Activated CD4-positive, alpha-beta T cell treated with anti-CD3 and anti-CD28 coated beads, Interleukin-2, Interleukin-6, amounts not matched to agents 100 ng/mL and 50 ng/mL, durations not matched to agents 16 hours and 8 hours (primary cell): ENCODE results near the gene L3MBTL4.
A peak's percentile ranks its signal among the peaks of the same experiment; 100 is the strongest.

Source experiments
- DNase-seq: peaks from one replicate; pipeline ENCODE4 v3.0.0-alpha.2; 2020

L3MBTL4 gene

DNA sequence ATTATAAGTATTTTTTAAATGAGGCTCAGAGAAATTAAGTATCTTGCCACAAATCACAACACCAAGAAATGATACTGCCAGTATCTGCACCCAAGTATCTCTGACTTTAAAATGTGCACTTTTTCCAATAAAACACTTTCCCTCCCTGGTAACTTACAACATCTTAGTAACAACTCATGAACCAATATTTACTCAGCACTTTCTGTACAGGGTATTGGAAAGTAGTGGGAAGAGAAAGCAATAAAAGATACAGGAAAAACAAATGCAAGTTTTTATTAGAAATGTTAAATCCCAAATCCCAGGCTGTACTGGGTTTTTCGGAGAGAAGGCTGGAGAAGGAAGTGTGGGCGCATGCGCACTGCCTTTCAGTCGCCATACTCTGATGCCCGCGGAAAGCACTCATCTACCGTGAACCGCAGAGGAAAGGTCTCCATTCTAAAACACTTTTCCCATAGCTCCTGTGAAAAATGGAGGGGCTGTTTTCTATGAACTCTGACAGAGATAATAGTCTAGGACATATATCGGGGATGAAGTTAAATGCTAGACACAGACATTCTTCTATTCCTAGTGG is 52.1 kb downstream of the L3MBTL4 start:
- DNase-seq, result no peak

DNA sequence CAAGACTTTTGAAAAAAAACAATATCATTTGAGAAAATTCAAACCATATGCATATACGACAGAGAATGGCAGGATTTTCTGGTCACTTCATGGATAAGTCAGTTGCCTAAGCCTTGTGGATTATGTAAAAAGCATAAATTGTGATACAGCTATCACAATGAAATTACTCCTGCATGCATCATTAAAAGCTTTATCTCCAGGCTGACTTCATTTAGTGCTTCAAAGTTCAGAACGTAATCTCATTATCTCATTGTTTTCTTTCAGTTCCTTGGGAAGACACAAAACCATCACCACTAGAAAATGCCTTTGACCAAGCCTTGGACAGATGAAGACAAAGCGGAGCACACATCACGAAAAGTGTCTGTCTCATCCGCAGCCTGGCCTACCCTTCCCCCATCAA is 57.0 kb downstream of the L3MBTL4 start:
- no peak for DNase-seq

DNA sequence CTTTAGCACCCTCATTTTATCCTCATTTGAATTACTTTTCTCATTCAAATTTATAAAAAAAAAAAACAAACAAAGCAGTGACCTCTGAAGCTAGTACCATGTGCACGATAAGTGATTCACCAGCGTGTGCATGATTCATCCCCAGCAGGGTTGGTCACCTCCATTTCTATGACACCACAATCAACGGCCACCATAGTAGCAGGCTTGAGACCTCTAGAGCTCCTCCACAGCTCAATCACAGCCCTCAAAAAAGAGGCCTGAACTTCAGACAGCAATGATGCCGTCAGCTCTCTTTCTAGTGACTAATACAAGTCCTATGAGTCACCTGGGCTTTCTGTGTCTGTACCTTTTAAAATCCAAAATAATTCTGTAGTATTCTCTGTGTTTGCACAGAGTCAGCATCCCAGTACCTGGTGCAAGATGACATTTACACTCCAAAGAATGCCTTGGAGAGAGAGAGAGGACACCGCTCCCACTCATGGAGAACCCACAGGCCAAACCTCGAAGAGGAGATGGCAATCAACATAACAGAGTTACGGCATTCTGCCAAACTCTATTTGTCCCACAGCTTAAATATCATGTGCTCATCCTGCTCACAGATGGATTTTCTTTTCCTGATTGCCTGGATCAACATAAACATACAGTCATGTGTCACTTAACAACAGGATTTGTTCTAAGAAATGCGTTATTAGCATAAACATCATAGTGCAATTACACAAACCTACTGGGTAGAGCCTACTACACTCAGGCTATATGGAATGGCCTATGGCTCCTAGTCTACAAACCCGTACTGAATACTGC is 58.7 kb downstream of the L3MBTL4 start:
- DNase-seq, result peak; percentile 22

DNA sequence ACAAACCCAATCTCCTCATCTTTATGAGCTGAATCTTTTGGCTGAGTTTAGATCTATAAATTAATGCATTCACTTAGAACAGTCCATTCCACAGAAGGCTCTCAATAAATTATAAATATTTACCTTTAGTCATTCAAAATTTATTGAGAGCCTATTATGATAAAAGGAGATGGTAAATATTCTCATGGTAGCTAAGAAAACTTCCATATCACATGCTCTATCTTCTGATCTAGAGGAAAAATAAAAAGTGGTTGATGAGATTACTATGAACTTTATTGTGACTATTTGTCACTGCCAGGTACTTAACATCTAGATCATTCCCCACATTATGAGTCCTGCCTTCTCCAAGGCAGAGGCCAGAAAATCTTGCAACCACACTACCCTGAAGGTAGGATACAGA is 62.4 kb downstream of the L3MBTL4 start:
- no peak for DNase-seq

DNA sequence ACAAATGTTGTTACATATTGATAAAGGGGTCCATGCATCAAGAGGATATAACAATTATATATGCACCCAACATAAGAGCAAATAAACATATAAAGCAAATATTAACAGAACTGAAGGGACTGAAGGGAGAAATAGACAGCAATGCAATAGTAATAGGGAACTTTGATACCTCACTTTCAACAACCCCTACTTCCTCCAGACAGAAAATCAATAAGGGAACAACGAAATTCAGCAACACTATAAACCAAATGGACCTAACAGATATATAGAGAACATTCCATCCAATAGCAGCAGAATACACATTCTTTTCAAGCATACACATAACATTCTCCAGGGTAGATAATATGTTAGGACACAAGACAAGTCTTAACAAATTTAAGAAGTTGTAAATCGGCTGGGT is 71.7 kb downstream of the L3MBTL4 start:
- DNase-seq, result no peak

DNA sequence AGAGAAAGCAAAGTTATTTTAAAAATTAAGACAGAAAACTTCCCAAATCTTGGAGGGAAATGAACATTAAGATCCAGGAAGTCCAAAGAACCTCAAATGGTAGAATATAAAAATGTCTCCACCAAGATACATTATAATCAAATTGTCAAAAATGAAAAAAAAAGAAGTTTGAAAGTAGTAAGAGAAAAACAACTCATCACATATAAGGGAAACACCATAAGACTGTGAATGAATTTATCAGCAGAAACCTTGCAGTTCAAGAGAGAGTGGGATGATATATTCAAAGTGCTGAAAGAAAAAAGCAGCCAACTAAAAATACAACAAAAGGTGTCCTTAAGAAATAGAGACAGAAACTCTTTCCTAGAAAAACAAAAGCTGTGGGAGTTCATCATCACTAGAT is 73.0 kb downstream of the L3MBTL4 start:
- DNase-seq, result no peak

DNA sequence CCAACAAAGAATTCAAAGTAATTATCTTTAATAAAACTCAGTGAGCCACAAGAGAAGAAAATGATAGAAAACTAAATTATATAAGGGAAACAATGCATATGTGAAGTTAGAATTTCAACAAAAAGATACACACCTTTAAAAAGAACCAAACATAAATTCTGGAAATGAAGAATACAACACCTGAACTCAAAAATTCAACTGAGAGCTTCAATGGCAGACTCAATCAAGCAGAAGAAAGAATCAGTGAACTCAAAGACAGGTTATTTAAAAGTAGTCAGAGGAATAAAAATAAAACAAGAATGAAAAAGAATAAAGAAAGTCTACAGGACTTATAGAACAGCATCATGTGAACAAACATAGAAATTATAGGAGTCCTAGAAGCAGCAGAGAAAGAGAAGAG is 73.4 kb downstream of the L3MBTL4 start:
- DNase-seq, result no peak

DNA sequence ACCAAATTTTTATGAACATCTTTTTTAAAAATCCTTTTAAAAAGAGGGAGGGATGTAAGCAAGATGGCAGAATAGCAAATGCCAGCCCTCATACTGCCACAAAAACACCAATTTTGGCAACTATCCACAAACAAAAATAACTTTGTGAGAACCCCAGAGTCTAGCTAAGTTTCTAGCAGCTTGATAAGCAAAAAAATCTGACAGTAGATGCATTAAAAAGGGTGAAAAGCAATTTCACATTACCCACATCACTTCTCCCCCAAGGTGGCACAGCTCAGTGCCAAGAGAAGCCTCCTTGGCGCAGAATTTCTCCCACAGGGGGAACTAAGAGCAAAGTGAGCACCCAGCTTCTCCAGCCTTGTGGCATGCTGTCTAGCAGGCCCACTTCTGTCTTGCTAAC is 74.6 kb downstream of the L3MBTL4 start:
- DNase-seq, result no peak

DNA sequence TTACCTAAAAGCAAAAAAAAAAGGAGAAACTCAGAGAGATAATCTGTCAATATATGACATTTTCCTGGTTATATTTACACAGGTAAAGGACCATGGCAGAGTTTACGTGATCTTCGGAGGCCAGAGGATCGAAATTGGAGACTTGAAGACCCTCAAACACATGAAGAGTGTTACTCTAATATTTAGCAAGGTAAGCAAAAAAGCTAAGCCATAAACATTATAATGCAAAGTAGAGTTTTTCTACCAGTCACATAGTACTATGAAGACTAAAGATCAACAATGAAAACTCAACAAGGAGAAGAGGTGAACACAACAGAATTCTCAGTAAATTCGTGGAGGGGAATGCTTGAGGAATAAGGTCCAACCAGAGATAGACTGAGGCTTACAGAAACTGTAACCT is 78.5 kb downstream of the L3MBTL4 start:
- no peak for DNase-seq

DNA sequence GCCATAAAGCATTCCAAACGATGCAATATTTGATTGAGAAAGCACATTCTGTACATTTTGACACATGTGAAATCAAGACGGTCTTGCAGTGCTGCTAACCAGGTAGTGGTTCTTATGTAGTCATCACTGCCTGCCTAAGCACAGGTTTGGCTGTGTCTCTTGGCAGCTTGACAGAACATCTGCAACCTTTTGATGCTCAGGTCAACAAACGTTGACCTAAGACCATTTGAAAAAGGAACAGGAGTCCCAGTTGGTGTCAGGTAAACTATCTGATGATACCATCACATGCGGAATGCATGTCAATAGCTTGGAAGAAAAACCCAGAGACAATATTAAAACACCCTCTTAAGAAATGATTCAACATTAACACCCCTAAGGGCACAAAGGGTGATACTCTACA is 80.7 kb downstream of the L3MBTL4 start:
- no peak for DNase-seq

DNA sequence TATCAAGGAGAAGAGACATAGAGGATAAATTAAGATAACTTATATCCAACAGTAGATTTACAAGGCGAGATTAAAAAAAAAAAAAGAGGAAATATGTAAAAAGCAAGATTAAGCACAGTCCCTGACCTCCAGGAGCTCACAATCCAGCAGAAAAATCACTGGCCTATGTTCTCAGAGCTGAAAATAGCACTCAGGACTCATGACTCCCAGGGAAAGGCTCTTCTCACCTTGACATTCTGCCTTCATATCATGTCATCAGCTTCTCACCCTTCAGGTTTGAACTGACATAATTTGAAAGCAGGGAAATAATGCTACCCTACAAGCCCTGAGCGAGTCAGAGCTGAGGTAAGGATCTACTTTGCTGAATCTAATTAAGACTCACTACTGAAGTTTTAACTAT is 82.8 kb downstream of the L3MBTL4 start:
- DNase-seq, result no peak

DNA sequence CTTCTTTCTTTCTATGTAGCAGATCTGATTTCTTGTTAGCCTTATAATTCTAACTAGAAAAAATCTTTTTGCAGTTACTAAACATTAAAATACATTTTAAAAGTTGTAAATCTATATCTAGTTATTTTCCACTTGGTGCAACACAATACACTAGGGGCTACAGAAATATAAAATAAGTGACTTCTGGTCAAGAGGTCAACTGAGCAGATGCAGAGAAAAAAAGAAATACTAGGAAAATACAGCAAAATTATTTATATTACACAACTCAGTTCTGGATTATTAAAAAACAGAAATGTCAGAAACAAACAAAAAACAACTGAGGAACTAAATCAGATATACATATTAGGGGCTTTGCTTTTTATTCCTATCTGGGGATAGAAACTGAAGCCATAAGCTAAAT is 83.9 kb downstream of the L3MBTL4 start:
- no peak for DNase-seq

DNA sequence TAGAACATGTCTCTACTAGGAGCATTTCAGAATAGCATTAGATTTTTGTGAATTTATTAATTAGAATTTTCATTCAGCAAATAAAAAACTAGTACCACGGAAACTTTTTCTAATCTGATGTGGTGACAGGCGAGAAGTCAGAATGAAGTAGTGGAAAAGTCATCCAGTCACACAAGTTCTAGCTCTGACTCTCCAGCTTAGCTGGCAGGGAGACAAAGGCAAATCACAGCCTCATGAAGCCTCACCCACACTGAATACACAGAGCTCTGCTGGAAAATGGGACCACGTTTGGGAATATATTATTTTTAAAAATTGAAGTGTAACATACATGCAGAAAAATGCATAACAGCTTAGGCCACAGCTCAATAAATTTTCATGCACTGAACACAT is 86.1 kb downstream of the L3MBTL4 start:
- no peak for DNase-seq

DNA sequence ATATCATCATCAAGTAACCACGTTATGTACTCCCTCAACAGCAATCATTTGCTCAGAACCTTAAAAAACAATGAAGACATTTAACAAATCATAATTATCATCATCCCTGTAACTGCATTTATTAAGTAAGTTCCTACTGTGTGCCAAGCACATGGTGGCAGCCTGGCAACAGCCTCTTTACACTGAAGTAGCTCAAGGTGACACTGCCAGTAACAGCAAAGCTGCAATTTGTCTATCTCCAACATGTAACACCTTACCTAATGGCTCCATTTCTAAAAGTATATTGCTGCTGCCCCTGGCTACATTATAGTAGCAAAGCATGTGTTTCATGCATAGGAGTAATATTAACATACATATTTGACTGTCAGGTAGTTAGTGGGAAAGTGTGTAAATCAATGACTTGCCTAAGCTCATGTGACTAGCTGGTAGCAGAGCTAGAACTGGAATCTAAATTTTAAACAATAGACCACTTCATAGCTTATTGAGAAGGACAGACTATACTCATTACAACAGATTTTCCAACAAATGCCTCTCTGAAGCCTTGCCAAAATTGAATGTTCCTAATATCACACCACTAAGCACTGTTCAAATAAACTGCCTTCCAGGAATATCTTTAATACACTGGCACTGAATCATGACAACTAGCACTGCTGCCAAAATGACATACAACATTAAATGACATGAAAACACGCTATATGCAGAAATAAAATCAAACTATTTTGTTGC is 86.7 kb downstream of the L3MBTL4 start:
- no peak for DNase-seq

DNA sequence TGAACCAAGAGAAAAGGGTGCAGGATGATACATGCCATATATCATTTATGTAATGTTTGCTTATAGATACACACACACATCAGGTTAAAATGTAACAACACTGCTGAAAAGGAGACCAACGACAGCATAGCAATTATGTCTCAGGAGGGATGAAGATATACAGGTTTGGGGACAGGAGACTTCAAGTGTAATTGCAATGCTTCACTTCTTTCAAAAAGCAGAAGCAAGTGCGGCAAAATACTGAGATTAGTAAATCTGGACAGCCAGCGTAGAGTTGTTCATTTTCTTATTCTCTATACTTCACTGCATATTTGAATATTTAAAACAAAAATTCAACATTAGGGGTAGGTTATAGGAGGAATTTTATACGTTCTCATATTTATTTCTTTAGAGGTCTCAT is 87.2 kb downstream of the L3MBTL4 start:
- DNase-seq, result no peak

DNA sequence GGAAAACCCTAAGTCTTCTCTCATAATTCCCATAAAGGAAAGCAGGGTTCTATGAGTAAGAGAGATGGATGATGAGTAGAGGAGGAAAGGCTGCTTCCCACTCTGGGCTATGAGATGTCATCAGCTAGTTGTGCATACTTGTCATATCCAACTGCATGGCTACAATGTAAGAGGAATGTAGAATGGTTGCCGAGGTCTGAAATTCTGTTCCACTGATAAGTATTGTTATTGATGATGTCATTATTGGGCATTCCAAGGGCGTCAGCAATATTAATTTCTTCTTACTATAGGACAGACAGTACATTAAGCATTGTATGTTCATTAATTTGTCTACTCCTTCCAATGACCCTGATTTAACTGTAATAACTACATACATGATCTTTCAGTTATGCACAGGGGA is 88.1 kb downstream of the L3MBTL4 start:
- no peak for DNase-seq

DNA sequence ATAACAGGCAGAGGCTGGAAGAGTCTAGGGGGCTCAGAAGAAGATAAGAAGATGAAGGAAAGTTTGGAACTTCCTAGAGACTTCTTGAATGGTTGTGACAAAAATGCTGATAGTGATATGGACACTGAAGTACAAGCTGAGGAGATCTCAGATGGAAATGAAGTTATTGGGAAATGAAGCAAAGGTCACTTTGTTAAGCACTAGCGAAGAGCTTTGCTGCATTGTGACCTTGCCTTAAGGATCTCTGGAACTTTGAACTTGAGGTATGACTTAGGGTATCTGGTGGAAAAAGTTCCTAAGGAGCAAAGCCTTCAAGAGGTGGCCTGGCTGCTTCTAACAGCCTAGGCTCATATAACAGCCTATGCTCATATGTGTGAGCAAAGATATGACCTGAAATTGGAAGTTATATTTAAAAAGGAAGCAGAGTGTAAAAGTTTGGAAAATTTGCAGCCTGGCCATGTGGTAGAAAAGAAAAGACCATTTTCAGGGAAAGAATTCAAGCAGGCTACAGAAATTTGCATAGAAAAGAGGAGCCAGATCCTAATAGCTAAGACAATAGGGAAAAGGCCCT is 91.3 kb downstream of the L3MBTL4 start:
- no peak for DNase-seq

DNA sequence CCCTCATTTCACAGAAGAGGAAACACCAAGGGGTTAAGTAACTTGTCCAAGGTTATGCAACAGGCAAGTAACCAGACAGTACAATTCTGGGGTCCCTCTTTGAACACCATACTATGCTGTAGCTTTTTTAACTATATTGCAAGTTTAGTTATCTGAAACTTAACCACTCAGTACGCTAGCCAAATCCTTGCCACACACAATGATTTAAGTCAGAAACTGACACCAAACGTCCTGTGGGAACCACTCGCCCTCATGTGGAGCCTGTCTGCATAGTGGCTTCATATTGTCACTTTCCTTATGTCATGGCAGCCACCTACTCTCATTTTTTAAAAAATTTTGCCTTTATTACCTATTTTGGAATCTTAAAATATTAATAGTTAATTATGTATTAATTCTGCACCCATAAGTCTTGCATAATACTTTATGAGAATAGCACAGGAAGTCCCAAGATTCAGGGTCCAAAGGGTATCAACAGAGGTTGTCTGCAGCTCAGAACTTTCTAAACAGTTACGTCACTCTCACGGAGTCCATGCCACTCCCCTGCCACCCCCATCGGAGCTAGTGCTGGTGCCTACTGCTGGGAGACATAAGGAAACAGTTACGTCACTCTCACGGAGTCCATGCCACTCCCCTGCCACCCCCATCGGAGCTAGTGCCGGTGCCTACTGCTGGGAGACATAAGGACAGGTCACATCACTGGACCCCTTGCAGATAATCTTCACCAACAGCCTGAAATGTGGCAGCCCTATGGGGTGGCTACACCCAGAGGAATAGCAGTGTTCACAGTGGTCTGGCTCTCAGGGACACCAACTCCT is 99.0 kb downstream of the L3MBTL4 start:
- no peak for DNase-seq

DNA sequence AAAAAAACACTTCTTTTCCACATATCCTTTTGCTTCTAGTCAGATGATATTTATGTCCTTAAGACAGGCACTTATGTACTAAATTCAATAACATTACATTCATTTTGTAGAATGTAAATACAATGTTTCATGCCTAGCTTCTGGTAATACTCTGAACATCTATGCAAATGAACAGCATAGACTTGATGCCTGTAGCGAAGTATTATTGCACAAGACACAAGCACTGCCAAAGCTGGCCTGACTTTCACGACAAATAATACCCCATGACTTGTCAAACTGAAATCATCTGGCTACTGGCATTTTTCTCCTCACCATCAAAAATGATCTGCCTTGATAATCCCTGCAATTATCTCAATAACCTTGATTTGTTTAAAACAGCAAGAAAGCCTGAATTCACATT is 101.3 kb downstream of the L3MBTL4 start:
- no peak for DNase-seq

DNA sequence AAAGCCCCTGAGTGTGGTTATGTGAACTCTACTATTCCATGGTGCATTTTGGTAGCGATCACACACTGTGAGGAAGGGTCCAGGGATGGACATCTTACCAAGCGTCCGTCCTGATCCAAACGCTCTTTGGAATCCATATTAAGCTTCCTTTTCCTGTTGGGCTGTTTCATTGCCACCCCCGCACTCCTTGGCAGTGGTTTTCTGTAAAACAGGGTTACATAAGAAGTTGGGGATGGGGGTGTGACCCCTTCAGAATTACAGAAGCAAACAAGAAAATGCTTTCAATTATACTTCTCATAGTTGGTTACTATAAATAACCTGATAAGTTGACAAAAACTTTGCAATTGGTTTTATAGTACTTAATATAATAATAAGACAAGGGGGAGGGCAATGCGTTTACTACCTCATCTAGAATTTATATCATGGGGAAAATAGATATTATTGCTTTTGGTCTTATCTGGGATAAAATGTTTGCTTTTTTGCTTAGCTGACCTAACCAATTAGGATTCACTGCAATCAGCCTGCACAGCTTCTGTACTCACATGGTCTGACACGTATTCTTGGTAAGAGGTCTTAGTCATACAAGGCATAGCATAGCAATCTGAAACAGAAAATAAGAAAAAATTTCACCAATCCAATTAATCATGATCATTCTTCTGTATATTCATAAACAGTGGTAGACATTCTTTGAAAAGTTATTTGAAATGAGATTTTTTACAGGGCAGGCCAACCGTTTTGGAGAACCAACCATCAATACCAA is 103.1 kb downstream of the L3MBTL4 start:
- no peak for DNase-seq

DNA sequence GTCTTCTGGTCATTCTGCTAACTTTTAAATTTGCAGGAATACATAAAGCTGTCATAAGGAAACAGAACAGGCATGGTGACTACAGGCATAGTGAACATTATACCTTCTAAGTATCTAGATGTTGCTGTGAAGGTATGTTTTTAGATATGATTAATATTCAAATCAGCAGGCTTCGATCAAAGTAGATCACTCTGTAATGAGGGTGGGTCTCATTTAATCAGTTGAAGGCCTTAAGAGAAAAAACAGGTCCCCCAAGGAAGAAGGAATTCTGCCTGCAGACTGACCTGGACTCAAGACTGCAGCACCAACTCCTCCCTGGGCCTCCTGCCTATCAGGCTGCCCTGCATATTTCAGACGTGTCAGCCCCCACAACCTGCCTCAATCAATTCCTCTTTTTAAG is 104.0 kb downstream of the L3MBTL4 start:
- DNase-seq, result no peak

DNA sequence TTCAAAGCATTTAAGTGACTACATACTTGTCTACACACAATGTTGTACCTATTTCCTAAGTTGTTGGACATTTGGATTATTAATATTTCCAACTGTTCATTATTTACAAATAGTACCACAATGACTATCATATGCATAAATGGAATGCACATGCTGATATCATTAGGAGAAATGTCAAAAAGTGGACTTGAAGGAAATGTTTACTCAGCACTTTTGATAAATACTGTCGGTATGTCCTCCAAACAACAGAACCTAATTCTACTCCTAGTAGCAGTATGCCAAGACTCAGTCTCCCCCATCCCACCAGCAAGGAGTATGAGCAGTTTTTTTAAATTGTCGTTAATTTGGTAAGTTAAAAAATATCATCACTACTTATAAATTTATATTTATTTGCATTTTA is 116.8 kb downstream of the L3MBTL4 start:
- no peak for DNase-seq
